HFFc6 (cell line): Measurements from ENCODE around the gene BCR. TPM values are rescaled to one million over a fixed set of nuclear protein-coding genes. Genes with fewer than 3 reads are reported as not detected.

ENCODE experiments used
- DNase-seq: peaks from one replicate; pipeline ENCODE4 v3.0.0-alpha.2; 2018
- H3K27ac Mint-ChIP-seq: 2 replicates; pipeline ENCODE4 v1.8.0; 2020; ENCODE audit warnings: mild to moderate bottlenecking, mixed read lengths
- H3K27me3 Mint-ChIP-seq: 2 replicates; pipeline ENCODE4 v1.8.0; 2021; ENCODE audit warnings: mild to moderate bottlenecking, moderate library complexity, mixed read lengths; ENCODE audit not compliant: insufficient read depth
- H3K36me3 Mint-ChIP-seq: 2 replicates; pipeline ENCODE4 v1.8.0; 2021; ENCODE audit warnings: low read depth, mixed read lengths
- H3K4me1 Mint-ChIP-seq: 2 replicates; pipeline ENCODE4 v1.8.0; 2020; ENCODE audit warnings: low read depth, mixed read lengths
- H3K4me3 Mint-ChIP-seq: 2 replicates; pipeline ENCODE4 v1.8.0; 2020; ENCODE audit warnings: mild to moderate bottlenecking, moderate library complexity, mixed read lengths
- H3K9me3 Mint-ChIP-seq: 2 replicates; pipeline ENCODE4 v1.8.0; 2020; ENCODE audit warnings: mild to moderate bottlenecking, mixed read lengths
- total RNA-seq, 6 experiments: library from RNA; stranded (reverse); fragmentation: NEBNext Ultra II Directional; extraction: Animal tissue kit (Norgen Biotek cat#: 25700); gene quantifications; 2 replicates in 1 of 6; 3 replicates in 5 of 6; pipeline ENCODE4 v1.2.3, GENCODE V29; 2021
- TF ChIP-seq, protein P1 (sequence below): fragments of 200-600 bp; sonication (generic); IDR thresholded peaks from 2 replicates; pipeline ENCODE4 v1.5.0; 2021; ENCODE audit warnings: antibody characterized with exemption, mild to moderate bottlenecking

Gene BCR
- total RNA-seq, 6 experiments from 2014 or later = 28.0 to 41.3 (median 31.3) TPM

DNA sequence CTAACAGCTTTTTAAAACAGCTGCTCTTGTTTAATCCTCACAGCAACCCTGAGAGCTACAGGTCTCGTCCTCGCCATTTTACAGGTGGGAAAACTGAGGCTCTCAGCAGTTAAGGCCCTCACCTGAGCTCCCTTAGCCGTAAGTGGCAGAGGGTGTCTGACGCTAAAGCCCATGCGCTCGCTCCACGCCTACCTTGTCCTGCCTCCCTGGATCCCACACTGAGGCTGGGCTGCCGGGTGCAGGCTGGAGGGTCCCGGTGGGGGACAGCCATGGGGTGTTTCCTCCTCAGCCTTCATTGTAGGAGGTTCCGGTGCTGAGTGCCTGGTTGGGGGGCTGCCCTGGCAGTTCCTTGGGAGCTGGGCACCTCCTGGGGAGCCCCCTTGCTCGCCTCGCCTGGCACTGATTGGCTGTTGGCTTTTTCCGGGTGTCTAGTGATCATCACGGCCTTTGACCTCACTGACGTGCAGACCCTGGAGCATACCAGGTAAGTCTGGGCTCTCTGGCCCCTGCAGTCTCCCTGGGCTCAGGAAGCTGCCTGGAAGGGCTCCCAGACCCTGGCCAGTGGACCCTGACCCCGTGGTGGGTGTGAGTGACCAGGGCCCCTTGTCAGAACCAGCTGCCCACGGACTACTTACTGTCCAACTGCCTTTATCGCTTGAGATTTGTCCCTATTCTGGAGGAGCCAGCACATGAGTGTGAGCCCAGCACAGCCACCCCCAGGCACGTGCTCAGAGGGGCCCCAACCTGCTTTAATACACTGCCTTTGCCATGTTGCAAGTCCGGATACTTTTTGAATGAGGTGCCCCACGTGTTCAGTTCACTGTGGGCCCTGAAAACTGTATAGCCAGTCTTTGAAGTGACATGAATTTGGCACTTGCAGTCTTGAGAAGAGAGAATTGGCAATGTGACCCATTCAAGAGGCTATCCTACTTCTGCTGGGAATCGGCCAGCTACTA lies 22.5 kb upstream of the BCR start:
- Mint-ChIP-seq H3K36me3 (peaks cover 8% of the 10 kb centered on the region; the same call in 1 of the 2 replicates), H3K4me1 (no peaks in the 10 kb centered on the region), H3K27ac (no peak overlapping the region), H3K4me3 (no peak overlapping the region), H3K9me3 (no peaks in the 10 kb centered on the region), H3K27me3 (peaks cover 5% of the 10 kb centered on the region)
- no peak for DNase-seq
- TF ChIP-seq, protein P1, sequence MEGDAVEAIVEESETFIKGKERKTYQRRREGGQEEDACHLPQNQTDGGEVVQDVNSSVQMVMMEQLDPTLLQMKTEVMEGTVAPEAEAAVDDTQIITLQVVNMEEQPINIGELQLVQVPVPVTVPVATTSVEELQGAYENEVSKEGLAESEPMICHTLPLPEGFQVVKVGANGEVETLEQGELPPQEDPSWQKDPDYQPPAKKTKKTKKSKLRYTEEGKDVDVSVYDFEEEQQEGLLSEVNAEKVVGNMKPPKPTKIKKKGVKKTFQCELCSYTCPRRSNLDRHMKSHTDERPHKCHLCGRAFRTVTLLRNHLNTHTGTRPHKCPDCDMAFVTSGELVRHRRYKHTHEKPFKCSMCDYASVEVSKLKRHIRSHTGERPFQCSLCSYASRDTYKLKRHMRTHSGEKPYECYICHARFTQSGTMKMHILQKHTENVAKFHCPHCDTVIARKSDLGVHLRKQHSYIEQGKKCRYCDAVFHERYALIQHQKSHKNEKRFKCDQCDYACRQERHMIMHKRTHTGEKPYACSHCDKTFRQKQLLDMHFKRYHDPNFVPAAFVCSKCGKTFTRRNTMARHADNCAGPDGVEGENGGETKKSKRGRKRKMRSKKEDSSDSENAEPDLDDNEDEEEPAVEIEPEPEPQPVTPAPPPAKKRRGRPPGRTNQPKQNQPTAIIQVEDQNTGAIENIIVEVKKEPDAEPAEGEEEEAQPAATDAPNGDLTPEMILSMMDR = no peak

DNA sequence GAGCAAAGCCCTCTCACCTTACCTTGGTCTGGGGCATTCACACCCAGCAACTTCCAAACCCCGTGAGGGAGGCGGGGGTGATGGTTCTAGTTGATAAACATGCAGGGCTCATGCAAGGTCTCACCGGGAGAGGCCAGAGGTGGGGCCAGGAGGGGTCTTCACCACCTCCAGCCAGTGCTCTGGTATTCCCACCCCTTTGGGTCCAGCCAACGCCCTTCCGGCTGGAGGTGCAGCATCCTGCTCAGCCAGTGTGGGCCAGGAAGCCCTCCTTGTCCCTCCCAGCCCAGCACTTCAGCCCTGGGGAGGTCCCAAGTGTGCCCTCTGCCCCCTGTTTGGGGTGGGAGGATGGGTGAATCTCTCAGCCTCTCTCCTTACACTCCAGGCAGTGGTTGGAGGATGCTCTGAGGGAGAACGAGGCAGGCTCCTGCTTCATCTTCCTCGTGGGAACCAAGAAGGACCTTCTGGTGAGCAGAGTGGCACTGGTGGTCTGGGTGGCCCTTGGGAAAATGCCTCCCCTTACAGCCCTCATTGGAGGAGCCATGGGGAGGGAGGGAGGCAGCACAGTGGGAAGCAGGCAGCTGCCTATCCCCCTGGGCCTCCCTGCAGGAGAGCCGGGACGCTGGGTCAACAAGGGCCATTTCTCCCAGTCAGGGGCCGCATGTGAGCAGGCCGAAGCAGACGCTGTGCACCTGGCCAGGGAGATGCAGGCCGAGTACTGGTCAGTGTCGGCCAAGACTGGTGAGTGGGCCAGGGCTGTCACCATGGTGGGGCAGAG lies 21.6 kb upstream of the BCR start:
- Mint-ChIP-seq H3K27ac (no peak overlapping the region), H3K4me1 (no peaks in the 10 kb centered on the region), H3K36me3 (peaks cover 8% of the 10 kb centered on the region; the same call in 1 of the 2 replicates), H3K9me3 (no peaks in the 10 kb centered on the region), H3K4me3 (no peak overlapping the region), H3K27me3 (peaks cover 5% of the 10 kb centered on the region)
- no peak for DNase-seq
- TF ChIP-seq, protein P1 = no peak

DNA sequence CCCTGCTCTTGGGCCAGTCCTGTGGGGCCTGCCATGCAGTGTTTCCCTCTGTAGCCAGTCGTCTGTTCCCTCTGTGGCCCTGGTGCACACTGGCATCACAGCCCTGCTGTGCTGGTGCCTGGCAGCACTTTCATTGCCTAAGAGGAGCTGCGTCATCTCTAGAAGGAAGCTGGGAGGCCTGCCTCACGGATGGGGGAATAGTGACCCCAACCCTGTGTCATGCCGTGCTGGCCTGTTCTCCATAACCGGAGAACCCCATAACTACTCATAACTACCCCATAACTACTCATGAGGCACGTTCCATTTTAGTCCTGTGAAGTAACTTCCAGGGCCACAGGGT lies 21.0 kb upstream of the BCR start:
- no peak overlapping the region for H3K4me3 Mint-ChIP-seq
- peaks cover 8% of the 10 kb centered on the region; the same call in 1 of the 2 replicates for H3K36me3 Mint-ChIP-seq
- TF ChIP-seq, protein P1 = no peak
- peaks cover 5% of the 10 kb centered on the region; the same call in 1 of the 2 replicates for H3K27me3 Mint-ChIP-seq
- H3K4me1 Mint-ChIP-seq = no peaks in the 10 kb centered on the region
- no peak overlapping the region for H3K27ac Mint-ChIP-seq
- H3K9me3 Mint-ChIP-seq = no peaks in the 10 kb centered on the region
- DNase-seq = no peak

DNA sequence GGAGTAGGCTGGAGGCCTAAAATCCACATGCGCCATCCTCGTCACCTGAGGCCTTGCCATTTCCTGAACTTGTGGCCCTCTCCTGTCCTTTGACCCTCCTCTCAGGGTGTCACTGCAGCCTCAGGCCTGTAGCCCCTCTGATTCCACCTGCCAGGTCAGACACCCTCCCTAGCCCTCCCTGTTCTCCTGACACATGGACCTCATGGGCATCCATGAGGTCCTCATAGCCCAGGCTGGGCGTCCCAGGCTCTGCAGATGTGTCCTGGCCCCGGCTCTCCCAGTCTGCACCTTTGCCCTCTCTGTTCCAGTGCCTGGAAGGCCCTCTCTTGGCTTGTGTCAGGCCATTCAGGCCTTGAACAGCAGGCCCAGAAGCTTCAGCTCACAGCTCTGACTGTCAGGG lies 19.3 kb upstream of the BCR start:
- TF ChIP-seq, protein P1 = no peak
- Mint-ChIP-seq H3K36me3 (no peaks in the 10 kb centered on the region), H3K4me1 (no peaks in the 10 kb centered on the region)

DNA sequence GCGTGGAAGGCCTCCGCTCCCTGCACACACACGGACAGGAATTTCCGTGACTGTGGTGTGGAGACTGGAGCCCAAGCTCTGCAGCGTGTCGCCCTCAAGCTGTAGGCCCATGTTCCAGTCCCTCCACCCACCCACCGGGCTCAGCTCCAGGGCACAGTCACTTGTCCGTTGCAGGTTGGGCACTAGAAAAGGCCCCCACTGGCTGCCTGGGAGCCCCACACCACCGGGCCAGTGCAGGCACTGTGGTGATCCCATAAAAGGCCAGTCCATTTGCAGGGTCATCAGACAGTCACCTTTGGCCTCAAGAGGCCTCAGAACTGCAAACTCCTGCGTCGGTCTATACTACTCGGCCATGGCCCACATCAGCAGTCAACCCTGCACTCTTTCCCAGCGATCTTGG lies 18.7 kb upstream of the BCR start:
- DNase-seq = no peak
- no peak overlapping the region for H3K27ac Mint-ChIP-seq

More for the DNA sequence above, 19.3 kb upstream of the BCR start:
- DNase-seq = no peak
- Mint-ChIP-seq H3K9me3 (no peaks in the 10 kb centered on the region), H3K4me3 (no peak overlapping the region), H3K27ac (no peak overlapping the region; the same call in 1 of the 2 replicates), H3K27me3 (peaks cover 7% of the 10 kb centered on the region; the same call in 1 of the 2 replicates)

More for the DNA sequence above, 18.7 kb upstream of the BCR start:
- no peaks in the 10 kb centered on the region for H3K36me3 Mint-ChIP-seq
- TF ChIP-seq, protein P1 = no peak
- H3K4me3 Mint-ChIP-seq = no peak overlapping the region
- H3K4me1 Mint-ChIP-seq = no peaks in the 10 kb centered on the region
- peaks cover 7% of the 10 kb centered on the region; the same call in 1 of the 2 replicates for H3K27me3 Mint-ChIP-seq
- no peaks in the 10 kb centered on the region for H3K9me3 Mint-ChIP-seq
